Loucy (cell line): Measurements from ENCODE around the gene PHYKPL.

ENCODE experiments used
- CTCF ChIP-seq: fragments of 200-600 bp; sonication (generic); conservative IDR thresholded peaks from 2 replicates; pipeline ENCODE4 v1.5.1; 2014; ENCODE audit warnings: mild to moderate bottlenecking, antibody characterized with exemption, low read length
- EZH2phosphoT487 ChIP-seq: fragments of 200-600 bp; IDR thresholded peaks from 2 replicates; pipeline ENCODE4 v1.6.1; 2018; ENCODE audit warnings: antibody characterized with exemption, mild to moderate bottlenecking, moderate library complexity, borderline replicate concordance

GRCh38 chr5:178160176-178160575 lies 72.4 kb downstream of the PHYKPL start:
- TF ChIP-seq CTCF (no peak), EZH2phosphoT487 (no peak)
